Skin of body (tissue), 2 donors: ENCODE results near the gene PROM2. TPM values are rescaled to one million over a fixed set of nuclear protein-coding genes. Genes with fewer than 3 reads are reported as not detected.

ENCODE experiments used
- DNase-seq: peaks from one replicate; lab custom pipeline; 2025; lab: John Stamatoyannopoulos, UW
- total RNA-seq: library from RNA; depleted of rRNA; stranded (reverse); fragments of >200 nt; gene quantifications from one replicate; pipeline ENCODE4 v1.2.3, GENCODE V29; 2014

The PROM2 gene
- total RNA-seq, 1 donor from 2014 or later, result 9.4 TPM

DNA sequence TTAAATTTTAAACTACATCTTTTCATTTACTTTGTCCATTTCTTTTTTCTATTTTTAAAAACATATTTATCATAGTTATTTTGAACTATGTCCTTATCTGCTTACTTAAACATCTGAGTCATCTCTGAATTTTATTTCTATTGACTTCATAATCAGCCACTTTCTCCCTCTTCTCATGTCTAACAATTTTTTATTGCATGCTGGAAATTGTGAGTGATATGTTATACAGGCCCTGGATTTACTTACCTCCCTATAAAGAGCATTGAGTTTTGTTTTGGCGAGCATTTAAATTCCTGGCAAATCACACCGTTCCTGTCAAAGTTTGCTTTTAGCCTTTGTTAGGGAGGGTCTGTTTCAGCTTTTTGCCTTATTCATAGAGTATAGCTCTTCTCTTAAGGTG is 62.2 kb downstream of the PROM2 start:
- no peak for DNase-seq

DNA sequence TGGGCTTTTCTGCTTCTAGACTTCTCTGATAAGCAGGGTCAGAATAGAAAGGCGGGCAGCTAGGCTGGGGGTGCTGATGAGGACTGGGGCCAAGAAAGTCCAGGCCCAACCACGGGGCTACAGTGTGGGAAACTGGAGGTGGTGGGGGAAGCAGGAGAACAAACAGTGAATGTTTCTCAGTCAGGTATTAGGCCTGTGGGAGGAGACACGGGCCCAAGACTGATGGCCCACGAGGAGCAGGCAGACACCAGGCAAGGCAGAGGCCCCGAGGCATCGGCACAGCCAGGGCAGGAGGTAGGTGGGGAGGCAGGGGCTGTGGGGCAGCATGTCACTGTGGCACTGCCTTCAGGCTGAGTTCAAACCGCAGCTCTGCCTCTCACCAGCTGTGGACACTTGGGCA is 63.6 kb downstream of the PROM2 start:
- DNase-seq, result no peak

Other genes starting within 250 kb of the PROM2 start
- 2.4 TPM for gene MAL, start 248.7 kb upstream of the PROM2 start, total RNA-seq
- 52.0 TPM for gene MRPS5, start 152.6 kb upstream of the PROM2 start, total RNA-seq
- gene ZNF514, start 114.6 kb upstream of the PROM2 start, total RNA-seq, result 25.1 TPM
- gene ZNF2, start 108.6 kb upstream of the PROM2 start, total RNA-seq, result 4.1 TPM
- gene ZNF892, start 66.9 kb upstream of the PROM2 start, total RNA-seq, result 5.8 TPM
- 2.4 TPM for gene KCNIP3, start 22.9 kb downstream of the PROM2 start, total RNA-seq
- 14.1 TPM for gene FAHD2A, start 128.3 kb downstream of the PROM2 start, total RNA-seq
- gene TRIM43B, start 210.3 kb downstream of the PROM2 start, total RNA-seq, result not detected